NCI-H1417 (cell line): Measurements from ENCODE around the gene ASRGL1.

Experiments
- DNase-seq, 3 experiments: peaks; one replicate each; lab custom pipeline; 2025; lab: John Stamatoyannopoulos, UW

ASRGL1 gene

DNA sequence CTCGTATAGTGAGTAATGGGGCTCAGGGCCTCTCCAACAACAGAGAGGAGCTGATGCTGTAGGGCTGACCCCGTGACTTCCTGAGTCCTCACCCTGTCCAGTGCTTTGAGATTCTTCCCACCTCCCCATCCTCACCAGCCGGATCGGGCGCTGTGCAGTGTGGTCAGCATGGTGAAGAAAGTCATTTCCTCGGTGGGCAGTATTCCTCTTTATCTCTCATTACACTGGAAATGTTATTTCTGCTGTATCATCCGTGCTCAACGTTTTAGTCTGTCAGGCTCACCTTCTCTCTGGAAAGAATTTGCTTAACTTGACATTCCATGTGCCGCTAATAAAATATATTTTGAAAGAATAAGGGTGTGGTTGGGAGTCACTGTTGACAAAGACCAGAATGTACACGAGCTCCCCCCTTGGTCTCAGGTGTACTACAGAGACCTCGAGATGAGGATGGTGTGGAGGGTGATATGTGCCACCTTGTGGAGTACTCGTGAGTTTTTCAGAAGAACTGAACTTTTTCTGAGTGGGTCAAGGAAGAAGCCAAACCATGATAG lies 55.9 kb downstream of the ASRGL1 start:
- peak in 2 of 3 experiments; percentile 17 to 60 for DNase-seq

- peak in 1 of 3 experiments; percentile 51 for DNase-seq
Observed at GRCh38 chr11:62393735-62394134, 56.5 kb downstream of the ASRGL1 start.

GRCh38 chr11:62394825-62395538 lies 57.7 kb downstream of the ASRGL1 start:
- DNase-seq: peak; percentile 62 to 88 (median 73)

GRCh38 chr11:62395885-62396551 lies 58.8 kb downstream of the ASRGL1 start:
- DNase-seq: no peak

DNA sequence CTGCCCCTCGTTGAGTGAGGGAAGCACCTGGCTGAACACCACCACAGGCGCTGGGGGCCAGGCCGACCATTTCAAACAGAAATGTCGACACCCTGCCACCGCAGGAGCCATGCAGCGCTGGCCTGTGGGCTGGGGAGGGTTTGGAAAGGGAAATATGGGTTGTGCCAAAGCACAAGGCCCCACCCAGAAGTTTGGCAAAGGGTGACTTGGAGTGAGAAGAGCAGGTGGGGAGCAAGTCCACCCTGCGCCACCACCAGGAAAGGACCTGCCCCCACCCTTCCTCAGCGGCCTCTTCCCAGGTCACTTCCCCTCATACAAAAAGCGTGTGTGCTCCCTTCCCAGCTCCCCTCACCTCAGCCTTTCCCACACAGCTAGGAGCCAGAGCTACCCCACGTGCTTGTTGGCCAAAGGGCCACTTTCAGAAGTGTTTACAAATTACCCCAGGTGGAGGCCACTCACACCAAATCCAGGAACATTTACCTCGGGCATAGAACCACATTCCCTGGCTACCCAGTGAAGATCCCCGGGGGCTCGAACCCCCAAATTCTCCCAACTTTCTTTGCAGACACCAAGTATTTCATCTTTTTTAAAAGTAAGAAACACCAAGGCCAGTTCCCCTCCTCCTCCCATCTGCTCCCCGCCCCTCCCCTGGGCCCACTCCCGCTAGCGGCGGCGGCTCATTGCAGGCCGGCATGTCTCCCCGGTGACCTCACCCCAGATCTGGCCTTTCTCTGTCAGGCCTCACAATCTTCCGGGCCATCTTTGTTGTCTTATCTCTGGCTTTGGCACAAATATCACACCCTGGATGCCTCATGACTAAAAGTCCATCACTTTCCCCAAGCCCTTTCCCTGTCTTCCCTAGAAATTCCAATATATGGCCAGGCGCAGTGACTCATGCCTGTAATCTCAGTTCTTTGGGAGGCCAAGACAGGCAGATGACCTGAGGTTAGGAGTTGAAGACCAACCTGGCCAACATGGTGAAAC lies 61.1 kb downstream of the ASRGL1 start:
- no peak for DNase-seq

DNA sequence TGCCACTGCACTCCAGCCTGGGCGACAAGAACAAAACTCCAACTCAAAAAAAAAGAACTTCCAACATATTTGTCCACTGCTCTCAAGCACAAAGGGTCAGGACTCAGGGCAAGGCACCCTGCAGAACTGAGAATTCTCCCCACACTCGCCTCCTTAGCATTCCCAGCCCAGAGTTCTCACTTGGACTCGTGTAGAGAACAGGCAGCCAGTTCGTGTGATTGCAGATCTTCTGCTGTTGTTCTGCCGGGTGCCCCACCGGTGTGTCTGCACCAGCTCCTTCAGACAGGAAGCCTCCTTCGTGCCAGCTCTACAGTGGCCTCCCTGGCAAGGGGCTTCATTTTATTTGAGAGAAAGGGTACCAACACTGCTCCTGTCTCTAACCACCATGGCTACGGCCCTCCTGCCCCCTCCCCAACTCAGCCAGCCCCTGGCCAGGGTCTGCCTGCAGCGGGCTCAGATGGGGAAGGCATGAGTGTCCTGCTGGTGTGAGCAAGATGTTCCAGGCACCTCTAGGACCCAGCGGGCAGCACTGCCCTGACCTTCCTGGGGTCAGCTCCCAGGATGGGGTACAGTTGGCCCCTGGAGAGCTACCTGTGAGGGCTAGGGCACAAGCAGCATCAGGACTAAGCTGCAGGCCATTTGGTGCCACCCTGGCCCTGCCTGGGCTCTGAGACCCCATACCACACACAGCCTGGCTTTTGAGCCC lies 62.1 kb downstream of the ASRGL1 start:
- no peak for DNase-seq

GRCh38 chr11:62399878-62400266 lies 62.6 kb downstream of the ASRGL1 start:
- DNase-seq: no peak

DNA sequence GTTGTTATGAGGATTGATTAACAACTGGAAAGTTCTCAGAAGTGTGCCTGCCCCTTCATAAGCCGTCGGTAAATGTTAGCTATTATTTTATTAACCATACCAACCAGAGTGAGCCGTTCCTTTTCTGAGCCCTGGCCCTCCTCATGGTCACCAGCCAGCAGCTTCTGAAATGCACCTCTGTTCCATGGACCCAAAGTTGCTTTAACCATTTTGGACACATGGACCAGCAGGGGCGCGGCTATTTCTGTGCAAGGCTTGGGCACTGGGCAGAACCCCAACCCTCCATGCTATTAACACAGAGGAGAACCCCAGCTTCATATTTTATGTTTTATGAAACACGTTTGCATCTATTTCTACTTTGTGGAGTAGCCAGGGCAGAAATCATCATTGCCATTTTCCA lies 63.0 kb downstream of the ASRGL1 start:
- DNase-seq: no peak

DNA sequence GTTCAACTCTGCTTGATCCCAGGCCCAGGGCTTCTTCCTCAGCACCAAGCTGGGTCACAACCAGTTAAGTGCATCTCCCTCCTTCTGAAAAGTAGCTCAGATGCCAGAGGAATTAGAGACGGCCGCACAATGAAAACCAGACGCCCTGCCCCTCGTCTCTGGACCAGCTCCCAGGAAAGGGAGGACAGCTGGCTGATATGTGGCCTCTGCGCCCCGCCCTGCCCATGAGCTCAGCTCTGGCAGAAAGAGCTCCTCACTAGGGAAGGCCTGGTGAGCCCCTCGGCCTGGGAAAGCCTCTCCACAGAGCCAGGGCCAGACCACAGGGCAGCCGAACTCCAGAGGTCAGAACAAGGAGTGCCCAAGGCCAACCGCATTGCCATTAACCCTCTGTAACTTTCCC lies 63.5 kb downstream of the ASRGL1 start:
- no peak for DNase-seq

- no peak for DNase-seq
Observed at GRCh38 chr11:62401356-62401755, 64.1 kb downstream of the ASRGL1 start.

DNA sequence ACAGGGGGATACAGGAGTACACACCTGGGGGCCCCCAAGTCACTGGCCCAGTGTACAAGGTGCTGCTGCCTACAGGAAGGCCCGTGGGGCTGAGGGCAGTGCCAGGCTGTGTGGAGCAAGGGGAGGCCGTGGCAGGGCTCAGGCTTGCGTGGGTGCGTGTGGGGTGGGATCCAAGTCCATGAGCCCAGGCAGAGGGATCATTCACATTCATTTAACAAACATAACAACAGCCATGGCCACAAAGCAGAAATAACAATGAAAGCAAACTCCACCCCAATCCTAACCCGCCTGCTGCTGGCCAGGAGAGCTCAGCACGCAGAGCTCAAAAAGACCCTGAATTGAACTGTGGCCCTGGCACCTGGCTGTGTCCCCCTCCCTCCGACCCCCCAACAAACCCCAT lies 64.6 kb downstream of the ASRGL1 start:
- DNase-seq: no peak

- no peak for DNase-seq
Observed at GRCh38 chr11:62402226-62402959, 65.1 kb downstream of the ASRGL1 start.

DNA sequence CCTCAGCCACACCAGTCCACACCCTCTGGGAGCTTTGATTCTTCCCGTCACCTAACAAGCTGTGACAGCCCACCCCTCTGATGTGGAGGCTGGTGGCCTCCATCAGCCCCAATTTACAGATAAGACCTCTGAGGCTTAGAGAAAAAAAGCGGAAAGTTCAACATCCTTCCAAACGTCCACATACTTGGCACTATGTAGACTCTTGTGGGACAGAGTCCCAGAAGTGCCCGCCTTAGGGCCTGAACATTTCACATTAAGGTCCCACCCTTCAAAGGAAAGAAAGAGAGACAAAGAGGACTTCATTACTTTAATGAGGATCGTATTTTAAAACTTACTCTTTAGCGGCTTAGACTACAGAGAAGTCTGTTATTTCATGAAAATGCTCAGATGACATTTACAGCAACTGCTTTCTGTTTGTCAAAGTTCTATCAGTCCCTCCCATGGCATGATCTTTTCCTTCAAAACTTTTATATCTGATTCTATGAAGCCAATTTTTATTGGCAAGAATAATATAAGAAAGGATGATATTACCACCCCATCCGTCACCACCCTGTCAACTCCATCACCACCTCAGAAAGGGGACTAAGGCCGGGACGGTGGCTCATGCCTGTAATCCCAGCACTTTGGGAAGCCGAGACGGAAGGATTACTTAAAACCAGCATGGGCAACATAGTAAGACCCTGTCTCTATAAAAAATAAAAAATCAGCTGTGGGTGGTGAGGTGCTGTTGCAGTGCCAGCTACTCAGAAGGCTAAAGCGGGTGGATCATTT lies 65.9 kb downstream of the ASRGL1 start:
- DNase-seq: no peak

GRCh38 chr11:62404435-62404834 lies 67.2 kb downstream of the ASRGL1 start:
- no peak for DNase-seq

DNA sequence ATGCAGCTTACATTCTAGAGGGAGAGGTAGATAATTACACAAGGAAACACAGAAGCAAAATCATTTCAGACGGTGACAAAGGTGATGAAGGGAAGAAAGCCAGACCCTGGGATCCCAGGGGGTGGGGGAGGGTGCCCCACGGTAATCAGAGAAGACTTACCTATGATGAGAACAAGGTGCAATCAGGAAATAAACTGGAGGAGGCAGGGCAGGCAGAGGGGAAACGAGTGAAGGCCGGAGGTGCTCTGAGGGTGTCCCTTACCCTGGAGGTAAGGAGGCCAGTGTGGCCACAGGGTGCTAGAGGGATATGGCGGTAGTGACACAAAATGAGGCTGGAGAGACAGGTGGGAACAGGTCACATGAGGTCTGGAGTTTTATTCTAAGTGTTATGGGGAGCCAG lies 67.7 kb downstream of the ASRGL1 start:
- DNase-seq: no peak

- DNase-seq: no peak
Observed at GRCh38 chr11:62406034-62406433, 68.8 kb downstream of the ASRGL1 start.

- DNase-seq: no peak
Observed at GRCh38 chr11:62409831-62410230, 72.6 kb downstream of the ASRGL1 start.

- no peak for DNase-seq
Observed at GRCh38 chr11:62410972-62411371, 73.7 kb downstream of the ASRGL1 start.

- no peak for DNase-seq
Observed at GRCh38 chr11:62411524-62411923, 74.3 kb downstream of the ASRGL1 start.

- DNase-seq: no peak
Observed at GRCh38 chr11:62413060-62413696, 75.9 kb downstream of the ASRGL1 start.
